HEK293 (cell line): Measurements from ENCODE around the gene KPTN.

Source experiments
- BCL11B ChIP-seq: fragments of 450-650 bp; formaldehyde crosslinking; IDR thresholded peaks from 2 replicates; pipeline ENCODE4 v1.5.1; 2016; ENCODE audit warnings: low read depth, missing biosample characterization, missing genetic modification characterization
- EGR2 ChIP-seq: fragments of 450-650 bp; formaldehyde crosslinking; IDR thresholded peaks from 2 replicates; pipeline ENCODE4 v1.5.1; 2016; ENCODE audit warnings: low read depth, missing biosample characterization, missing genetic modification characterization
- GLIS1 ChIP-seq: fragments of 450-650 bp; formaldehyde crosslinking; IDR thresholded peaks from 2 replicates; pipeline ENCODE4 v1.5.1; 2016; ENCODE audit warnings: missing biosample characterization, missing genetic modification characterization
- HOXD13 ChIP-seq: sonication (generic); formaldehyde crosslinking; IDR thresholded peaks from 2 replicates; pipeline ENCODE4 v1.8.0; 2022; ENCODE audit warnings: missing genetic modification reagents, borderline replicate concordance
- KLF7 ChIP-seq: fragments of 450-650 bp; formaldehyde crosslinking; IDR thresholded peaks from 2 replicates; pipeline ENCODE4 v1.5.1; 2016; ENCODE audit warnings: missing biosample characterization, missing genetic modification characterization, borderline replicate concordance
- REST ChIP-seq: fragments of 450-650 bp; formaldehyde crosslinking; IDR thresholded peaks from 2 replicates; pipeline ENCODE4 v1.5.1; 2016; ENCODE audit warnings: missing biosample characterization, missing genetic modification characterization
- SP3 ChIP-seq: fragments of 450-650 bp; formaldehyde crosslinking; IDR thresholded peaks from 2 replicates; pipeline ENCODE4 v1.5.1; 2016; ENCODE audit warnings: missing biosample characterization, missing genetic modification characterization
- ZBTB49 ChIP-seq: fragments of 450-650 bp; formaldehyde crosslinking; IDR thresholded peaks from 2 replicates; pipeline ENCODE4 v1.5.1; 2016; ENCODE audit warnings: missing biosample characterization, missing genetic modification characterization, low read depth
- ZBTB8A ChIP-seq: fragments of 450-650 bp; formaldehyde crosslinking; IDR thresholded peaks from 2 replicates; pipeline ENCODE4 v1.5.1; 2016; ENCODE audit warnings: missing biosample characterization, missing genetic modification characterization
- ZFP37 ChIP-seq: fragments of 450-650 bp; formaldehyde crosslinking; IDR thresholded peaks from 2 replicates; pipeline ENCODE4 v1.5.1; 2016; ENCODE audit warnings: missing biosample characterization, missing genetic modification characterization
- ZIC2 ChIP-seq: fragments of 450-650 bp; formaldehyde crosslinking; IDR thresholded peaks from 2 replicates; pipeline ENCODE4 v1.5.1; 2016; ENCODE audit warnings: missing biosample characterization, missing genetic modification characterization
- ZNF211 ChIP-seq: fragments of 450-650 bp; formaldehyde crosslinking; IDR thresholded peaks from 2 replicates; pipeline ENCODE4 v1.5.1; 2016; ENCODE audit warnings: low read depth, missing biosample characterization, missing genetic modification characterization
- ZNF350 ChIP-seq: fragments of 450-650 bp; formaldehyde crosslinking; IDR thresholded peaks from 2 replicates; pipeline ENCODE4 v1.5.0; 2017; ENCODE audit warnings: missing biosample characterization, mild to moderate bottlenecking, missing genetic modification characterization
- ZNF354C ChIP-seq: fragments of 450-650 bp; formaldehyde crosslinking; IDR thresholded peaks from 2 replicates; pipeline ENCODE4 v1.5.1; 2016; ENCODE audit warnings: missing biosample characterization, missing genetic modification characterization, low read depth, borderline replicate concordance
- ZNF391 ChIP-seq: fragments of 450-650 bp; formaldehyde crosslinking; IDR thresholded peaks from 2 replicates; pipeline ENCODE4 v1.5.1; 2016; ENCODE audit warnings: low read depth, missing biosample characterization, missing genetic modification characterization, borderline replicate concordance
- ZNF501 ChIP-seq: fragments of 450-650 bp; formaldehyde crosslinking; IDR thresholded peaks from 2 replicates; pipeline ENCODE4 v1.5.1; 2016; ENCODE audit warnings: missing biosample characterization, missing genetic modification characterization
- ZNF560 ChIP-seq: fragments of 450-650 bp; formaldehyde crosslinking; IDR thresholded peaks from 2 replicates; pipeline ENCODE4 v1.5.1; 2017; ENCODE audit warnings: missing biosample characterization, missing genetic modification characterization, borderline replicate concordance
- ZNF571 ChIP-seq: fragments of 450-650 bp; formaldehyde crosslinking; IDR thresholded peaks from 2 replicates; pipeline ENCODE4 v1.5.0; 2017; ENCODE audit warnings: missing biosample characterization, missing genetic modification characterization
- ZNF610 ChIP-seq: fragments of 450-650 bp; formaldehyde crosslinking; IDR thresholded peaks from 2 replicates; pipeline ENCODE4 v1.5.1; 2016; ENCODE audit warnings: missing biosample characterization, missing genetic modification characterization, borderline replicate concordance
- ZNF624 ChIP-seq: fragments of 450-650 bp; formaldehyde crosslinking; IDR thresholded peaks from 2 replicates; pipeline ENCODE4 v1.5.1; 2017; ENCODE audit warnings: missing biosample characterization, missing genetic modification characterization
- ZNF660 ChIP-seq: fragments of 450-650 bp; IDR thresholded peaks from 2 replicates; pipeline ENCODE4 v1.5.1; 2018; ENCODE audit warnings: missing biosample characterization, mild to moderate bottlenecking, missing genetic modification characterization
- ZNF776 ChIP-seq: fragments of 450-650 bp; formaldehyde crosslinking; IDR thresholded peaks from 2 replicates; pipeline ENCODE4 v1.5.0; 2017; ENCODE audit warnings: missing biosample characterization, missing genetic modification characterization, borderline replicate concordance
- ZNF785 ChIP-seq: fragments of 450-650 bp; formaldehyde crosslinking; IDR thresholded peaks from 2 replicates; pipeline ENCODE4 v1.5.1; 2016; ENCODE audit warnings: missing biosample characterization, missing genetic modification characterization
- ZSCAN18 ChIP-seq: fragments of 450-650 bp; formaldehyde crosslinking; IDR thresholded peaks from 2 replicates; pipeline ENCODE4 v1.5.1; 2016; ENCODE audit warnings: missing biosample characterization, missing genetic modification characterization
- ZSCAN4 ChIP-seq: fragments of 450-650 bp; formaldehyde crosslinking; IDR thresholded peaks from 2 replicates; pipeline ENCODE4 v1.5.1; 2017; ENCODE audit warnings: missing biosample characterization, missing genetic modification characterization
- TF ChIP-seq, protein P1 (sequence below): fragments of 450-650 bp; formaldehyde crosslinking; IDR thresholded peaks from 2 replicates; pipeline ENCODE4 v1.5.1; 2017; ENCODE audit warnings: missing biosample characterization, missing genetic modification characterization
- TF ChIP-seq, protein P2 (sequence below): fragments of 450-650 bp; formaldehyde crosslinking; IDR thresholded peaks from 2 replicates; pipeline ENCODE4 v1.5.1; 2016; ENCODE audit warnings: missing biosample characterization, missing genetic modification characterization, borderline replicate concordance

Gene KPTN

GRCh38 chr19:47471733-47472457, 12.1 kb downstream of the KPTN start, which contains the start of gene SLC8A2 (continued):
- TF ChIP-seq ZNF571: no peak
- TF ChIP-seq ZNF776 (tag by site-specific recombination): no peak
- no peak for TF ChIP-seq ZNF560
- TF ChIP-seq ZNF354C (tag by site-specific recombination): no peak
- TF ChIP-seq HOXD13 (CRISPR knock-in tag): no peak
- TF ChIP-seq REST (tag by site-specific recombination): peak; percentile 99
- TF ChIP-seq ZBTB8A (tag by site-specific recombination): 0 out of 2 replicates have a peak, but pooled peaks have one; percentile 23
- TF ChIP-seq ZBTB49 (tag by site-specific recombination): no peak
- peak; percentile 10; the same call in 1 of the 2 replicates for TF ChIP-seq EGR2 (tag by site-specific recombination)
- TF ChIP-seq, protein P1, sequence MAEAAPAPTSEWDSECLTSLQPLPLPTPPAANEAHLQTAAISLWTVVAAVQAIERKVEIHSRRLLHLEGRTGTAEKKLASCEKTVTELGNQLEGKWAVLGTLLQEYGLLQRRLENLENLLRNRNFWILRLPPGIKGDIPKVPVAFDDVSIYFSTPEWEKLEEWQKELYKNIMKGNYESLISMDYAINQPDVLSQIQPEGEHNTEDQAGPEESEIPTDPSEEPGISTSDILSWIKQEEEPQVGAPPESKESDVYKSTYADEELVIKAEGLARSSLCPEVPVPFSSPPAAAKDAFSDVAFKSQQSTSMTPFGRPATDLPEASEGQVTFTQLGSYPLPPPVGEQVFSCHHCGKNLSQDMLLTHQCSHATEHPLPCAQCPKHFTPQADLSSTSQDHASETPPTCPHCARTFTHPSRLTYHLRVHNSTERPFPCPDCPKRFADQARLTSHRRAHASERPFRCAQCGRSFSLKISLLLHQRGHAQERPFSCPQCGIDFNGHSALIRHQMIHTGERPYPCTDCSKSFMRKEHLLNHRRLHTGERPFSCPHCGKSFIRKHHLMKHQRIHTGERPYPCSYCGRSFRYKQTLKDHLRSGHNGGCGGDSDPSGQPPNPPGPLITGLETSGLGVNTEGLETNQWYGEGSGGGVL (tag by site-specific recombination): peak; percentile 75
- peak; percentile 91; the same call in 1 of the 2 replicates for TF ChIP-seq ZNF610
- no peak for TF ChIP-seq ZIC2 (tag by site-specific recombination)
- TF ChIP-seq, protein P2, sequence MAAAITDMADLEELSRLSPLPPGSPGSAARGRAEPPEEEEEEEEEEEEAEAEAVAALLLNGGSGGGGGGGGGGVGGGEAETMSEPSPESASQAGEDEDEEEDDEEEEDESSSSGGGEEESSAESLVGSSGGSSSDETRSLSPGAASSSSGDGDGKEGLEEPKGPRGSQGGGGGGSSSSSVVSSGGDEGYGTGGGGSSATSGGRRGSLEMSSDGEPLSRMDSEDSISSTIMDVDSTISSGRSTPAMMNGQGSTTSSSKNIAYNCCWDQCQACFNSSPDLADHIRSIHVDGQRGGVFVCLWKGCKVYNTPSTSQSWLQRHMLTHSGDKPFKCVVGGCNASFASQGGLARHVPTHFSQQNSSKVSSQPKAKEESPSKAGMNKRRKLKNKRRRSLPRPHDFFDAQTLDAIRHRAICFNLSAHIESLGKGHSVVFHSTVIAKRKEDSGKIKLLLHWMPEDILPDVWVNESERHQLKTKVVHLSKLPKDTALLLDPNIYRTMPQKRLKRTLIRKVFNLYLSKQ (tag by site-specific recombination): no peak
- peak; percentile 87; the same call in 1 of the 2 replicates for TF ChIP-seq ZNF501 (tag by site-specific recombination)
- TF ChIP-seq ZNF785: peak; percentile 90
- no peak for TF ChIP-seq ZNF350
- 0 out of 2 replicates have a peak, but pooled peaks have one; percentile 50 for TF ChIP-seq ZFP37 (tag by site-specific recombination)
- TF ChIP-seq ZSCAN18 (tag by site-specific recombination): peak; percentile 89
- TF ChIP-seq ZNF624 (tag by site-specific recombination): no peak
- peak; percentile 93; the same call in 1 of the 2 replicates for TF ChIP-seq ZNF391 (tag by site-specific recombination)
- peak; percentile 77; the same call in 1 of the 2 replicates for TF ChIP-seq KLF7 (tag by site-specific recombination)
- no peak for TF ChIP-seq ZNF660 (tag by site-specific recombination)
- TF ChIP-seq BCL11B (tag by site-specific recombination): peak; percentile 68; the same call in 1 of the 2 replicates
- no peak for TF ChIP-seq ZNF211
- TF ChIP-seq ZSCAN4 (tag by site-specific recombination): peak; percentile 97
- peak; percentile 81 for TF ChIP-seq SP3 (tag by site-specific recombination)
- peak; percentile 76 for TF ChIP-seq GLIS1 (tag by site-specific recombination)
